SJCRH30 (cell line): Measurements from ENCODE around the gene RIC1. TPM values are rescaled to one million over a fixed set of nuclear protein-coding genes. Genes with fewer than 3 reads are reported as not detected.
"Not testable (repeated sequence)": the region's sequence is repeated elsewhere in the genome, so short reads cannot be mapped to it uniquely, and the experiment has no call there.

Source experiments
- DNase-seq, 2 experiments: peaks; one replicate each; pipeline ENCODE4 v3.0.0-alpha.2; 2015 to 2020
- H3K27ac ChIP-seq: fragments of 250-450 bp; sonication (Bioruptor Pico); 2 replicates; pipeline ENCODE4 v1.5.1; 2020; ENCODE audit warnings: mild to moderate bottlenecking, moderate library complexity
- H3K27me3 ChIP-seq: fragments of 250-450 bp; sonication (Bioruptor Pico); 2 replicates; pipeline ENCODE4 v1.5.1; 2020; ENCODE audit warnings: mild to moderate bottlenecking, moderate library complexity
- H3K36me3 ChIP-seq: fragments of 250-450 bp; sonication (Bioruptor Pico); 2 replicates; pipeline ENCODE4 v1.5.1; 2020; ENCODE audit warnings: mild to moderate bottlenecking, moderate library complexity
- H3K4me1 ChIP-seq: fragments of 250-450 bp; sonication (Bioruptor Pico); 2 replicates; pipeline ENCODE4 v1.5.1; 2020; ENCODE audit warnings: mild to moderate bottlenecking, moderate library complexity
- H3K4me3 ChIP-seq: fragments of 250-450 bp; sonication (Bioruptor Pico); 2 replicates; pipeline ENCODE4 v1.5.1; 2020; ENCODE audit warnings: mild to moderate bottlenecking, moderate library complexity
- H3K9me3 ChIP-seq: fragments of 250-450 bp; sonication (Bioruptor Pico); replicated peaks from 2 replicates; pipeline ENCODE4 v1.5.1; 2020; ENCODE audit warnings: mild to moderate bottlenecking, moderate library complexity
- total RNA-seq: library from RNA; depleted of rRNA; stranded (reverse); fragments of >200 nt; shearing (Covaris generic); gene quantifications from 2 replicates; pipeline ENCODE4 v1.2.3, GENCODE V29; 2014

Gene RIC1
- total RNA-seq, 1 experiment from 2014 or later, result 30.9 TPM

DNA sequence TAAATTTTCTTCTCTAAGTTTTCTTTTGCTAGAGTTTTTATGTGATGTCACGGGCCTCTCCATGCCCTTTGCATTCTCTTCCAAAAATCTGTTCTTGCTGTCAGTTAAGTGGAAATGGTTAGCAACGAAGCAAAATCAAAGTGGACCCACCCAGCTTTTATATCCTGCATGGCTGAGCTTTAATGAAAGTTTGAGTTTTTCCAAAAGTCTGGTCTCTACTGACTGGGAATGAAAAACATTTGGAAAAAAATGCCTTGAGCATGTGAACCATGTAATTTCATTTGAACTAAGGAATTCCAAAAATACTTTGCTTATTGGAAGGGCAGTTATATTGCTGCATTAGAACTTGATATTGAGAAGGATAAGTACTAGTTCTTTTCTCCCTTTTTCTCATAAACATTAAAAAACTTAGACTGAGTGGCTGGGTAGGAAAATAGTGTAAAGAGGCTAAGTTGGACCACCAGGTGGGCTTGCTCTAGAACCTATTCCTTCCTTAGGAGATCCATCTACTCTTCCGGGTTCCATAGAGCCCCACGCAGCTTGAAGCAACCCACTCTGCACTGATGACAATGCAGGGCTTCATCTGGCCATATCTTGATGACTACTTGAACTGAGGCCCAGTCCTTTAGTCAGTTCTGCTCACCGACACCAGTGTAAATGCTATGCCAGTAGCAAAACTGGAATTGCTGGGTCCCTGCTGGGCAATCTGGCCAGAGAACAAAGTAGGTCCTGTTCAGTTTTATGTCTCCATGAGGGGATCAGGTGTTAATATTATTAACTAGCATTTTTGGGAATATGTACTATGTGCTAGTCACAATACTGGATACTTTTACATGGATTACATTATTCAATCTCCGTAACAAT is 17.4 kb upstream of the RIC1 start:
- no peaks in the 10 kb centered on the region for H3K27me3 ChIP-seq
- H3K4me1 ChIP-seq, result no peaks in the 10 kb centered on the region
- DNase-seq, result no peak
- no peaks in the 10 kb centered on the region for H3K9me3 ChIP-seq
- no peak overlapping the region for H3K4me3 ChIP-seq
- no peaks in the 10 kb centered on the region for H3K36me3 ChIP-seq
- H3K27ac ChIP-seq, result no peak overlapping the region

DNA sequence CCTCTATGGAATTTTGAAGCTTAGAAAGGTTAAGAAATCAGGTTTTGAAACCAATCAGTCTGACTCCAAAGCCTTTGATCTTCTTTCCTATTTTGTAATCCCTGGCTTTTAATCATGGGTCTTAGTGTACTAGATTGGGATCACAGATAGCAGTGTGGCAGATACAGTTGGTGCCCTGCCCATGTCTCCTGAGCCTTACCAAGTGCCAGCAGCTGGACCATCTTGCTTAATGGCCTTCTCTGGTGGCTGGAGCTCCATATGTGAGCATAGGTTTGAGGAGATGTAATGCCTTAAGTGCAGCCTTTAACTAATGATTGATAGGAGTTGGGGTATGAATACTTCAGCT is 16.7 kb upstream of the RIC1 start:
- Histone ChIP-seq H3K9me3 (no peaks in the 10 kb centered on the region), H3K27ac (no peak overlapping the region), H3K27me3 (no peaks in the 10 kb centered on the region), H3K4me1 (no peaks in the 10 kb centered on the region), H3K4me3 (no peak overlapping the region), H3K36me3 (no peaks in the 10 kb centered on the region)
- no peak for DNase-seq

DNA sequence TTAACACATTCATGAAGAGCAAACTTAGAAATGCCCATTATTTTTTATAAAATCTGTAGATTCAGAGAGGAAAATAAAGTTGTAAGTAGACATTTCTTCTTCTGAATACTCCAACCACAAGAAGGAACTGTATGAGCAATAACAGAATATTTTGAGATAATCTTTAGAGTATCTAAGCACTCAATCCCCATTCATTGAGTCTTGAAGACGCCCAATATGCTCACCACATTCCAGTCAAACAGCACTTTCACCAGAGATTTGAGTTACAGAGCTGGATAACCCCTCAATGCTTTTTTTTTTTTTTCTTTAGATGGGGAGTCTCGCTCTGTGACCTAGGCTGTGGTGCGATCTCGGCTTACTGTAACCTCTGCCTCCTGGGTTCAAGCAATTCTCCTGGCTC is 14.7 kb upstream of the RIC1 start:
- Histone ChIP-seq H3K27ac (no peak overlapping the region), H3K27me3 (no peaks in the 10 kb centered on the region), H3K36me3 (no peaks in the 10 kb centered on the region; the same call in 1 of the 2 replicates), H3K4me3 (no peak overlapping the region), H3K9me3 (no peaks in the 10 kb centered on the region), H3K4me1 (no peaks in the 10 kb centered on the region)
- no peak for DNase-seq

DNA sequence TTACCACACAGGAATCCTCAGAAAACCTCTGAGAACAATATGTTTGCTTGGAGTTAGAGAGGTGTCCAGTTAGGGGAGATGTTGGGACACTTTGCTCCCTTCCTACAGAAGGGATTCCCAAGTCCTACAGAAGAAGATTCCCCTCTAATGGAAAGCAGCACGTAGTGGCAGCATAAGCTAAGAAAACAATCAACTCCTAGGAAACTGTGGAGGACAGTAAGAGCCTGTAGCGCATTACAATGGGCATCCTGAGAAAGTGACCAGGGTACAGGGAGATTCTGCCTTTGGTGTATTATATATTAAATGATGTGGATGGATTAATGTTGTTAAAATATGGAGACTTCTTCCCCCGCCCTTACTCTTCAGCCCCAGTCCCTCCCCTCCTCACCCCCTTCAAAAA is 13.9 kb upstream of the RIC1 start:
- H3K27ac ChIP-seq, result no peak overlapping the region
- H3K9me3 ChIP-seq, result no peaks in the 10 kb centered on the region
- no peak for DNase-seq
- no peaks in the 10 kb centered on the region for H3K4me1 ChIP-seq
- no peak overlapping the region for H3K4me3 ChIP-seq
- H3K27me3 ChIP-seq, result no peaks in the 10 kb centered on the region
- H3K36me3 ChIP-seq, result no peaks in the 10 kb centered on the region; the same call in 1 of the 2 replicates

DNA sequence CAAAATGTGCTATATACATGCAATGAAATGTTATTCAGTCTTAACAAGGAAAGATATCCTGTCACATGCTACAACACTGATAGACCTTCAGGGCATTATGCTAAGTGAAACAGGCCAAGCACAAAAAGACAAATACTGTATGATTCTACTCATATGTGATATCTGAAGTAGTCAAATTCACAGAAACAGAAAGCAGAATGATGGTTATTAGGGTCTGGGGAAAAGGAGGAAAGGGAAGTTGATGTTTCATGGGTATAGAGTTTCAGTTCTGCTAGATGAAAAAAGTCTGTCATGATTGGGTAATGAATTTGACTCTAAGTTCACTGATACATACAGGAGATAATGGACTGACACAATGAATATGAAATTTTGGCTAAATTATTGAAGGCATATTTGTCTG is 11.2 kb upstream of the RIC1 start:
- H3K27me3 ChIP-seq, result no peaks in the 10 kb centered on the region
- no peak for DNase-seq
- no peaks in the 10 kb centered on the region; the same call in 1 of the 2 replicates for H3K9me3 ChIP-seq
- no peaks in the 10 kb centered on the region for H3K4me1 ChIP-seq
- H3K36me3 ChIP-seq, result no peaks in the 10 kb centered on the region; the same call in 1 of the 2 replicates
- H3K27ac ChIP-seq, result no peak overlapping the region
- H3K4me3 ChIP-seq, result no peak overlapping the region

DNA sequence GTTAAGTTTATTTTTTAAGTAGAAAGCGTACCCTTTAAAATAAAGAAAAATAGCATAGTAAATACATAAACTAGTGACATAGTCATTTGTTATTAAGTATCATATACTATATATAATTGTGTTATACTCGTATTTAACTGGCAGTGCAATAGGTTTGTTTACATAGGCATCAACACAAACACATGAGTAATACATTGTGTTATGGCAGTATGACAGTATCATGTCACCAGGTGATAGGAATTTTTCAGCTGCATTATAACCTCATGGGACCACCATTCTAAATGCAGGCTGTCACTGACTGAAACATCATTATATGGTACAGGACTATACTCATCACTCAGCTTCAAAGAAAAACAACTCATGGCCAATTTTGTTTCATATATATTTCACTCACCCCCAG is 8.4 kb upstream of the RIC1 start:
- DNase-seq, result no peak
- no peak overlapping the region for H3K27ac ChIP-seq
- H3K27me3 ChIP-seq, result no peaks in the 10 kb centered on the region
- H3K36me3 ChIP-seq, result no peaks in the 10 kb centered on the region; the same call in 1 of the 2 replicates
- H3K4me1 ChIP-seq, result no peaks in the 10 kb centered on the region
- H3K4me3 ChIP-seq, result no peak overlapping the region
- no peaks in the 10 kb centered on the region; the same call in 1 of the 2 replicates for H3K9me3 ChIP-seq

DNA sequence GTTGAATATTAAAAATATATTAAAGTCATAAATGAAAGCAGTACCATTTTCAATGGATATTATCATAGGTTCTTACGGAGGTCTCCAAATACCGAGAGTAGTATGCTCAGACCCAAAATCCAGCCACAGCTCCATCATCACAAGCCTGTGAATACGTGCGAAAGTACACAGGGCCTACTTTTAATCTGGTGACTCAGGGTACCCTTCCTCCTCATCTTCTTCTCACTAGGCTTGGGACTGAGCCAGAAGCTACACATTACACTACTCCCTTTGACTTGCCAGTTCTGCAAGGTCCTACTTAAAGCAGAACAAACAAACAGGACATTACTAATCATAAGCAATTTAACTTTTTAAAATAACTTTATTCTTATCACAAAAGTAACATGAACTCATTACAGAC is 7.6 kb upstream of the RIC1 start:
- no peaks in the 10 kb centered on the region; the same call in 1 of the 2 replicates for H3K9me3 ChIP-seq
- no peak overlapping the region for H3K27ac ChIP-seq
- DNase-seq, result no peak
- no peaks in the 10 kb centered on the region for H3K4me1 ChIP-seq
- H3K36me3 ChIP-seq, result no peaks in the 10 kb centered on the region; the same call in 1 of the 2 replicates
- H3K27me3 ChIP-seq, result no peaks in the 10 kb centered on the region
- no peak overlapping the region for H3K4me3 ChIP-seq

DNA sequence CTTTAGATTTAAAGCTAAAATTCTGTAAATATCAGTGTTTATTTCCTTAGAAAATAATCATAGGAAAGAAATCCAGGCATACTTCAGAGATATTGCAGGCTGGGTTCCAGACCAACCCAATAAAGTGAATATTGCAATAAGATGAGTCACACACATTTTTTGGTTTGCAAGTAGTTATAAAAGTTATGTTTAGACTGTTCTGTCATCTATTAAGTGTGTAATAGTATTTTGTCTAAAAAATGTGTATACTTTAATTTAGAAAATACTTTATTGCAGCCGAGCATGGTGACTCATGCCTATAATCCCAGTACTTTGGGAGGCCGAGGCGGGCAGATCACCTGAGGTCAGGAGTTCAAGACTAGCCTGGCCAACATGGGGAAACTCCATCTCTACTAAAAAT is 6.9 kb upstream of the RIC1 start:
- no peaks in the 10 kb centered on the region for H3K27me3 ChIP-seq
- no peaks in the 10 kb centered on the region; the same call in 1 of the 2 replicates for H3K9me3 ChIP-seq
- DNase-seq, result no peak
- H3K27ac ChIP-seq, result no peak overlapping the region
- no peak overlapping the region for H3K4me3 ChIP-seq
- H3K4me1 ChIP-seq, result no peaks in the 10 kb centered on the region
- H3K36me3 ChIP-seq, result no peaks in the 10 kb centered on the region; the same call in 1 of the 2 replicates

DNA sequence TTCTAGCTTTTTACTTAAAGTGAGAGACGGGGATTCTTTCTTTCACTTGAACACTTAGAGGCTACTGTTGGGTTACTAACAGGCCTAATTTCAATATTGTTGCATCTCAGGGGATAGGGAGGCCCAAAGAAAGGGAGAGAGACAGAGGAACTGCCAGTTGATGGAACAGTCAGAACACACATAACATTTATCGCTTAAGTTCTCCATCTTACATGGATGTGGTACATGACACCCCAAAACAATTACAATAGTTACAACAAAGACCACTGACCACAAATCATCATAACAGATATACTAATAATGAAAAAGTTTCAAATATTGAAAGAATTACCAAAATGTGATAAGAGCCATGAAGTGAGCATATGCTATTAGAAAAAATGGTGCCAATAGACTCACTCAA is 4.3 kb upstream of the RIC1 start:
- Histone ChIP-seq H3K4me3 (no peak overlapping the region), H3K4me1 (0 out of 2 replicates have a peak, but pooled peaks cover 3% of the 10 kb centered on the region), H3K27ac (no peak overlapping the region), H3K9me3 (no peaks in the 10 kb centered on the region; the same call in 1 of the 2 replicates), H3K36me3 (no peaks in the 10 kb centered on the region), H3K27me3 (no peaks in the 10 kb centered on the region)
- no peak for DNase-seq

DNA sequence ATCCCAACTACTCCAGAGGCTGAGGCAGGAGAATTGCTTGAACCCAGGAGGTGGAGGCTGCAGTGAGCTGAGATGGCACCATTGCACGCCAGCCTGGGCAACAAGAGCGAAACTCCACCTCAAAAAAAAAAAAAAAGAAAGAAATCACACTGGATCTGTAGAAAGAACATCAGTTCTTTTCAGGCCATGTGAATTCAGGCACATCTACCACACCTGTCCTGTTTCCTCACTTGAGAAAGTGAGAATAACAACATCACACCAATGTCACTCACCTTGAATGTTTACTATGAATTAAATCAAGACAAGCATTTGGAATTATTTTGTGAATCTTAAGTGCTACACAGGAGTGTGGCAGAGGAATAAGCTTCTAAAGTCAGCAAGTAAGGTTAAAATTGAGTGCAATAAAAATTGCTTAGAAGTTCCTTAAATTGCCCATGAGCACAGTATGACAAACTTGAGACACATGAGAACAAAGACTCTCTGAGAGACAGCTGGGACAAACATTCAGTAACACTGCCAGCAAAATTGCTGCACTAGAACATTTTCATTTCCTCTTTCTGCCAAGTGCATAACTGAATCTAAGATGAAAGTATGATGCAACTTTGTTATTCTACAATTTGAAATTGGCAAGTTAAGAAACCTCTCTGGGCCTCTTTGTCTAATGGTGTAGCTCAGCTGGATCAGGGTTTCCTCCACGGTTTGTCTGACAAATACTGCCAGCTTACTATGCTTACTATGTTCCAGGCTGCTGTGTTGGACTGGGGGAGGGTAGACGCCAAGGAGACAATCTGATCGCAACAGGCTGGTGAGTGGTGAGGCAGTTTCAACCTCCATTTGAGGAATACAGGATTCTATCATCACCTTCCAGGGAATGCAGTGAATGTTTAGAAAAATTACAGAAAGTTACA is 1.9 kb upstream of the RIC1 start:
- H3K27ac ChIP-seq, result peak overlapping the region; percentile 8; the same call in 1 of the 2 replicates
- H3K9me3 ChIP-seq, result no peaks in the 10 kb centered on the region
- no peak overlapping the region for H3K4me3 ChIP-seq
- peak in 1 of 2 experiments; percentile 20 for DNase-seq
- no peaks in the 10 kb centered on the region for H3K27me3 ChIP-seq
- 0 out of 2 replicates have a peak, but pooled peaks cover 5% of the 10 kb centered on the region for H3K4me1 ChIP-seq
- H3K36me3 ChIP-seq, result no peaks in the 10 kb centered on the region

DNA sequence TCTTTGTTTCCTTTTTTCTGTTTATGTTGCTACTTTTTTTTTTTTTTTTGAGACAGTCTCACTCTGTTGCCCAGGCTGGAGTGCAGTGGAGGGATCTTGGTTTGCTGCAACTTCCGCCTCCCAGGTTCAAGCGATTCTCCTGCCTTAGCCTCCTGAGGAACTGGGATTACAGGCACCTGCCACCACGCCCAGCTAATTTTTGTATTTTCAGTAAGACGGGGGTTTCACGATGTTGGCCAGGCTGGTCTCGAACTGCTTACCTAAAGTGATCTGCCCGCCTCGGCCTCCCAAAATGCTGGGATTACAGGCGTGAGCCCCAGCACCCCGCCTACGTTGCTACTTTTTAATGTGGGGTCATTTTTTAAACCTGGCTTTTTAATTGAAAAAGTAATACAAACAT is 1.2 kb upstream of the RIC1 start:
- H3K36me3 ChIP-seq, DNase-seq, H3K4me1 ChIP-seq, H3K27me3 ChIP-seq, H3K9me3 ChIP-seq: not testable (repeated sequence)
- H3K4me3 ChIP-seq, result peak overlapping the region; percentile 97
- H3K27ac ChIP-seq, result peak overlapping the region; percentile 78

DNA sequence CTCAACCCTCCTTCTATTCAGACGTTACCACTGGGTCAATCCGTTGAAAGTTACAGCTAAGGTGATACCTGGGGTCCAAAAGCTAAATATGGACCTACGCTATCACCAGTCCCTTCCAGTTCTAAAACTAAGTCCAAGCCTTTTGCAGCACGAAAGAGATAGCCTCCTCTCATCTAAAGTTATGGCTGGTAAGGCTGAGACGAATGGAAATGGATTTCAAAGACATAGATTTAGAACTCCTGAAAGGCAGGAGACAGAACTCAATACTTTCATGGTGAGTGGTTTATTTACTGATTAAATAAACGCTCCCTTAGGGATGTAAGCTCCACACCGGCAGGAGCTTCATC is 751 bp upstream of the RIC1 start:
- no peak for DNase-seq
- H3K4me3 ChIP-seq, result peak overlapping the region; percentile 97
- peak overlapping the region; percentile 78 for H3K27ac ChIP-seq
- H3K36me3 ChIP-seq, result no peaks in the 10 kb centered on the region
- H3K9me3 ChIP-seq, result no peaks in the 10 kb centered on the region
- no peaks in the 10 kb centered on the region for H3K27me3 ChIP-seq
- H3K4me1 ChIP-seq, result 0 out of 2 replicates have a peak, but pooled peaks cover 5% of the 10 kb centered on the region

DNA sequence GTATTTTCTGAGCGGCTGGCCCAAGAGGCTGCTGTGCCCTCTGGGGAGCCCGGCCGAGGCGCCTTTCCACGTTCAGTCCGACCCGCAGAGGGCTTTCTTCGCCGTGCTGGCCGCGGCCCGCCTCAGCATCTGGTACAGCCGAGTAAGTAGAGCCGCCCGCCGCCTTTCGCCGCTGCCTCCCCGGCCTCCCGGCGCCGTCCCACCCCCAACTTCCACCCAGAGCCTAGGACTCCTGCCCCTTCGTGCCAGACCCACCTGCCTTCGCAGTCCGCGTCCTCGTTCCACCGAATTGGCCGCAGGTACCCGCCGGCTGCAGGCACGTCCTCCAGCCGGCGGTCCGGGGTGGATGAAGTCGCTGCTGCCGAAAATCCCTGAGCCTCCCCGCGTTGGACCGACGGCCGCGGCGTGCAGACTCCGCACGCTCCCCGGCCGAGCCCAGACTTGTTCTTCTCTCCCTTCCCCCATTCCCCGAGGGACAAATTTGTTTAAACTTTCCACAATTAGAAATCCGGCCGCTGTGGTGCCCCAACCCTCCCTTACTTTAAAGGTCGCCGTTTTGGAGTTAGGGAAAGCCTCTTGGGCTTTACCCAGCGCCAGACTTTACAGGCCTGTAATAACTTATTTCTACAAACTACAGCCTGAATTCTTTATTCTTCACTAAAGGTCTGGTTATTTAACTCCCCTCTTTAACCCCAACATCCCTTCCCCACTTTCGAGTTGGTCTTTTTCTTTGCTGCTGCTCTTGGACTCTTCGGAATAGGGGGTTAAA is 589 bp downstream of the RIC1 start:
- H3K4me1 ChIP-seq, result 0 out of 2 replicates have a peak, but pooled peaks cover 5% of the 10 kb centered on the region
- peak overlapping the region; percentile 97 for H3K4me3 ChIP-seq
- DNase-seq, result peak; percentile 45 to 53
- peak overlapping the region; percentile 72 for H3K27ac ChIP-seq
- no peaks in the 10 kb centered on the region for H3K27me3 ChIP-seq
- H3K9me3 ChIP-seq, result no peaks in the 10 kb centered on the region
- no peaks in the 10 kb centered on the region for H3K36me3 ChIP-seq

DNA sequence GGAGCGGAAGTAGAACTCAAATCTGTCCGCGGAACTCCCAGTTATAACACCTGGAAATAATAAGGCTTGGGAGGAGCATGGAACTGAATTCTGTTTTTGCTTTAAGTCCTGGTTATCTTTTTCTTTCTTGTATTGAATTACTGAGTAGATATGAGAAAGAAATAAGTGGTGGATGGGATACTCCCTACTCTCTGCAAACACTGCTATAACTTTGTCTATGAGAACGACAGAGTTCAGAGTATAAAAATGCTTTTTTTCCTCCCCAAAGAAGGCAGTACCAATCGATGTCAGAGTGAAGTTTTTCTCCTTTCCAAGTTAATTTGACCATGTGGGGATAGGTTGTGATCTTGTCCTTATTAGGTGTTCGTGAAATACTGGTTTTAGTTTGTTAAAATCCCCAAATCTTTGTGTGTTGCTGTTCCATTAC is 1.2 kb downstream of the RIC1 start:
- Histone ChIP-seq H3K36me3 (no peaks in the 10 kb centered on the region), H3K4me1 (0 out of 2 replicates have a peak, but pooled peaks cover 5% of the 10 kb centered on the region), H3K27ac (peak overlapping the region; percentile 72), H3K9me3 (no peaks in the 10 kb centered on the region), H3K4me3 (peak overlapping the region; percentile 97), H3K27me3 (no peaks in the 10 kb centered on the region)
- DNase-seq, result peak in 1 of 2 experiments; percentile 48
